NAMALWA (cell line): ENCODE measurements around the gene KNDC1.

Experiments
- DNase-seq: peaks from one replicate; pipeline ENCODE4 v3.0.0-alpha.2; 2015; ENCODE audit warnings: low spot score

The KNDC1 gene

GRCh38 chr10:133191651-133192050, 31.6 kb downstream of the KNDC1 start:
- DNase-seq = no peak

DNA sequence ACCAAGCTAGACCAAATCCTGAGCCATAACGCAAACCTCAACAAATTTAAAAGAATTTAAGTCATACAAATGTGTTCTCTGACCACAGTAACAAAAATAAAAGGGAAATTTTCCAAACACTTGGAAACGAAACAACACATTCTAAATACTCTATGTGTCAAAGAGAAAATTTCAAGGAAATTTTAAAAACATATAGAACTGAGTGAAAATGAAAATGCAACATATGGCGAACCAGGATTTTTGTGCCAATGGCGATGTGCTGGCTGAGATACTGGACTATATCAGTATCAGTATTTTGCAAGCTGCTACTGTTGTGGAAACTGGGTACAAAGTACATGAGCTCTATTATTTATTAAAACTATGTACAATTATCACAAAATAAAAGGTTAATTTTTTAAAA, 34.1 kb downstream of the KNDC1 start:
- DNase-seq = no peak

DNA sequence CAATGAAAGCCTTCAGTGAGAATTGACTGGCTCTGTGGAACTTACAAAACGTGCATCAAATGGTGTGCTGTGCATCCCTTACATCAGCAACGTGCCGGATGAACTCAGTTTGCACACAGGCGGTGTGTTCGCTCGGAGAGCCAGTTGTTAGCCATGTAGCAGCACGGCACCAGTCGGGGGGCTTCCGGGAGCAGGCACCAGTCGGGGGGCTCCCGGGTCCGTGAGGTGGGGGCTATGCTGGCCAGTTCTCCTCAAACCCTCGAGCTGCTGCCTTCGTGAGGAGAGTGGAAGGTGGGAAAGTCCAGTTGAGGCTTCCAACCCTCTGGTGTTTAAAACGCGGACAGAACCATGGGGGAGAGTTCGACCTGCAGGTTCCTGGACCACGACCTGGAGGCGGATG, 35.1 kb downstream of the KNDC1 start:
- no peak for DNase-seq

DNA sequence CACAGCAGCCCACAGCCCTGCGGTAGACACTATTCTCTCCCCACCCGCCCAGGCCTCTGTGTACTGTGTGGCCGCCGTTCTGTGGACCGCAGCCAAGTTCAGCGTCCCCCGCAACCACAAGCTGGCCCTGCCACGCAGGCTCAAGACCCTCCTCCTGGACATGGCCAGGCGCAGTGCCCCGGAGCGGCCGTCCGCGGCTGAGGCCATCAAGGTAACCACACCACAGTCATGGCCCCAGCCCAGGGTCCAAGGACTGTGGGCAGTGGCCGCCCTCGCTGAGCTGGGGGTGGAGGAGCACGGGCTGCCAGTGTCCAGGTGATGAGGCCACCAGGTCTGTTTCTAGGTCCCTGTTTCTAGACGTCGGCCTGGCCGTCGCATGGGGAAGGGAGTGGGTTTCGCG, 35.6 kb downstream of the KNDC1 start:
- DNase-seq = no peak

DNA sequence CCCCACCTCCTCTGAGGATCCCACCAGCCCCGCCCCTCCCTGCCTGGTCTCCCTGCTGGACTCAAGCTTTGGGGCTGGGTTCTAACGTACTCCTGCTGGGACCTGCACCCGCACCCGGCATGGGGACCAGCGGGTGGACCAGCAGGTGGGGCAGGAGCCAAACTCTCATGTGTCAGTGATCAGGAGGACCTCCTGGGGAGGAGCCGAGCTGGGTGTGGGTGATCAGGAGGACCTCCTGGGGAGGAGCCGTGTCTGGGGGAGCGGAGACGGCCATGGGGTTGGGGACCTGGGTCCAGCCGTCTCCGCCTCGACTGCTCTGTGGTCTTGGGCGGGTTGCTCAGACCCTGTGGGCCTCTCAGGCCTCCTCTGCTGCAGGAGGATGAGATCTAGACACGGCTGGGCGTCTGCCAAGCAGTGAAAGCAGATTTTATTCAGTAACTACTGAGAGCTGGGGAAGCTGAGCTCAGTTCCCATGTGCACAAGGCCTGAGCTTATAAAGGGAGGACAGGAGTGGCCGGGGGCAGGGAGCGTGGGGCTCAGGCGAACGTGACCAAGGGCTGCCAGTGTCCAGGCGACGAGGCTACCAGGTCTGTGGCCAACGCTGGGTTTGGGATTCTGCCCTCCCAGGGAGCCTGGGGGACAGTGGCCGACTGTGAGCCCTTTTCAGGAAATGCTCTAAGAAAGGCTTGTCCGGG, 36.3 kb downstream of the KNDC1 start:
- DNase-seq = no peak

GRCh38 chr10:133196936-133197758, 37.1 kb downstream of the KNDC1 start:
- no peak for DNase-seq

- no peak for DNase-seq
Measured at GRCh38 chr10:133197786-133198185, 37.8 kb downstream of the KNDC1 start.

GRCh38 chr10:133198206-133198605, 38.2 kb downstream of the KNDC1 start:
- no peak for DNase-seq

- DNase-seq = no peak
Measured at GRCh38 chr10:133198621-133199487, 38.8 kb downstream of the KNDC1 start.

- no peak for DNase-seq
Measured at GRCh38 chr10:133199488-133199885, 39.5 kb downstream of the KNDC1 start.

GRCh38 chr10:133199992-133200611, 40.1 kb downstream of the KNDC1 start:
- DNase-seq = no peak

DNA sequence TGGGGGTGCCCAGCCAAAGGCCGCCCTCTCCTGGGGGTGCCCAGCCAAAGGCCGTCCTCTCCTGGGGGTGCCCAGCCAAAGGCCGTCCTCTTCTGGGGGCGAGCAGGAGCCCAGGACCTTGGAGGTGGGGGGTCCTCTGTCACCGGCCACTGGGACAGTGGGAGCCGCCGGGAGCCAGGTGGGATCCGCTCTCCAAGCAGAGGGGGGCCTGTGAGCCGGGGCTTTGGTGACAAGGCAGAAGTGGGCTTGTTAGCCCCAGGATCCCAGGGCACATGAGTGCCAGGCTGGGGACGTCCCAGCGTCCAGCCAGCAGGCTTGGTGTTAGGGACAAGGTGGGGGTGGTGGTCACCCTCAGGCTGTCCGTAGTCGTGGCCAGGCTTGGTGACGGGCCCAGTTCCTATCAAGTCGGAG, 40.6 kb downstream of the KNDC1 start:
- no peak for DNase-seq

- no peak for DNase-seq
Measured at GRCh38 chr10:133201151-133201947, 41.3 kb downstream of the KNDC1 start.

DNA sequence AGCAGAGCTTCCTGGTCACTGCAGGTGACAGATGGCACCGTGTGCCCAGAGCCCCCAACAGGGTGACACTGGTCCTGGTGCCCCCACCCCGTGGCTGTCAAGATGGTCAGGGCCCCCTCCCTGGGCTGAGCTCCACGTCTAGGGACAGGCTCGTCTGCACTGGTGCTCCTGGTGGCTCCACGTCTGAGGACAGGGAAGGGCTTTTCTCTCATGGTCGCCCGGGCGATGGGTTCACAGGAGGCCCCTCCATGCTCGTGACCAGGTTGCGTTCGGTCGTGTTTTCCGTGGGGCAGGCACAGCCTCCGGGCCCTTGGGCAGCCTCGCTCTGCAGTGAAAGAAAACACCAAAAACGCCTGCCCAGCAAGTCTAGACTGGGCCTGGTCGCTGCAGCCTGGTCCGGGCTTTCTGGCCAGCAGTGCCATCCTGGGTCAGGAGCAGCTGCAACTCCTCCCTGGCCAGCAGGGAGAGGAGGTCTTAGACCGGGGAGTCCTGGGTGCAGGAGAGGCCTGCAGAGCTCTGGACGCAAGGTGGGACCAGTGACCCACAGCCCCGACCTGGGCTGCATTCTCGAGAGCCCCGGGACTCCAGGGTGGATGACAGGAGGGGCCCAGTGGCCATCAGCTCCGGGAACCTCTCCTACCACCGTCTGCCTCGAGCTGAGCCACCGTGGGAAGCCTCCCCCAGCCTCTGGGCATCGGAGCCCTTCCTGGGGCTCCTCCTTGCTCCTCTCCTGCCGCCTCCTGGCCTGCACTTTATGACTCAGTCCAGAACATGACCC, 42.1 kb downstream of the KNDC1 start:
- no peak for DNase-seq

- no peak for DNase-seq
Measured at GRCh38 chr10:133202778-133203651, 43.0 kb downstream of the KNDC1 start.

DNA sequence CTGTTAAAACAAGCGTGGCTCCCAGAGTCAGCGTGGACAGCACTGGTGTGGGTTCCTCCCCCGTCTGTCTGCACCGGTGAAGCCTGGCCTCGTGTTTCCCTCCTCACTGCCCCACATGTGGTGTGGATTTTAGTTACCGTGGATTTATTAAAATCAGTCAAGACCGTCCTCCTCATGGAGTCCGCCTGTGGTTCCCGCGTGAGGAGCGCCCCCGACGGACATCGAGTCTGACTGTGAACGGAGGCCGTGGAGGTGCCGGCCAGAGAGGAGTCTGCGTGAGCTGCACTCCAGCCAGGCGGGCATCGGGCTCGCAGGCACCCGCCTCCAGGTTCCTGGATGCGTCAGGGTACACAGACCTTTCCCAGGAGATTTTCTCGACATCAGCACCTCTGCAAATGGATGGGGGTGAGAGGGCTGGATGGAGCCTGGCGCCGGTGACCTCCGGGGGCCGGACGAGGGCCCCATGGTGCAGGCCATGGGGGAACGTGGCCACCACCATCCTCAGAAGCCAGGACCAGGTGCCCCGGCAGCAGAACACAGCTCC, 43.7 kb downstream of the KNDC1 start:
- no peak for DNase-seq

DNA sequence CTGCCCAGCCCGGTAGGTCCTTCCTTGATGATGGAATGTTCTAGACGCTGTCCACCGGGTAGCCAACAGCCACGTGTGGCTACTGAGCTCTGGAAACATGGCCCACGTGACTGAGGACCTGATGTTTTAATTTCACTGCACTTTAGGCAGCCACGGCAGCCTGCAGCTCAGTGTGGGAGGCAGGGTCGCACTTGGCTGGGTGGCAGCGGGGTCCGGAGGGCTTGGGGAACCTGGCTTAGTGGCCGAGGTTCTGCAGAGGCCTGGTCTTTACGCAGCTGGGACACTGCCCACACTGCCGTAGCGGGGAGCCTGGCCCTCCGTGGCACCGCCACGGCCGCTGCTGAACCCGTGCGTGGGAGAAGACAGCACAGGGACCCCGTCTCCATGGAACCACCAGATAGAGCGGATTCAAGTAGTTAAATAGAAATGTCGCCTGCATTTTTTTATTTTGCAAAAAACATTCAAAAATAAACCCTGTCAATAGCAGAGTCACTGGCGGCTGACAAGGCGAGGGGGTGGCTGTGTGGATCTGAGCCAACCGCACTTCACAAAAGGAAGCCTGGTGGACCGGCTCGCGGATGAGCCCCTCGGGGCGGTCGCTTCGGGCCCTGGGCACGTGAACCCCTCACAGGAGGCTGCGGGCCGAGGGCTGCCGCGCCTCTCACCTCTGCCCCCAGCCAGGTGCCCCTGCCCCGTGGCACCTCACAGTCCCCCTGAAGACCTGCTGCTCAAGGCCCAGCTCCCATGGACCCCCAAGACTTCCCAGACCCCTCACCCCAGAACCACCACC, 44.4 kb downstream of the KNDC1 start:
- DNase-seq = no peak

GRCh38 chr10:133205146-133205545, 45.1 kb downstream of the KNDC1 start:
- no peak for DNase-seq
